HUES64 (cell line): Measurements from ENCODE around the gene AMOT.

Source experiments
- H3K27ac ChIP-seq: 2 replicates; pipeline ENCODE4 v1.7.0; 2013; ENCODE audit warnings: low read depth, low read length, inconsistent platforms
- H3K27me3 ChIP-seq: 2 replicates; pipeline ENCODE4 v1.6.1; 2013; ENCODE audit warnings: mild to moderate bottlenecking, low read length; ENCODE audit not compliant: insufficient read depth
- H3K36me3 ChIP-seq: 2 replicates; pipeline ENCODE4 v1.6.1; 2013; ENCODE audit warnings: mild to moderate bottlenecking, low read length; ENCODE audit not compliant: insufficient read depth
- H3K4me1 ChIP-seq: 2 replicates; pipeline ENCODE4 v1.6.1; 2013; ENCODE audit warnings: mild to moderate bottlenecking, low read length, moderate library complexity; ENCODE audit not compliant: insufficient read depth
- H3K4me3 ChIP-seq: 2 replicates; pipeline ENCODE4 v1.5.1; 2013; ENCODE audit warnings: mild to moderate bottlenecking, low read length, moderate library complexity
- H3K9ac ChIP-seq: 2 replicates; pipeline ENCODE4 v1.6.1; 2013; ENCODE audit warnings: mild to moderate bottlenecking, low read depth, low read length
- H3K9me3 ChIP-seq: 2 replicates; pipeline ENCODE4 v1.6.1; 2013; ENCODE audit warnings: low read depth, low read length; ENCODE audit not compliant: insufficient read depth
- WGBS: fragments of 150-250, 120-280 bp; methylation state at CpG from one replicate; pipeline ENCODE4 v1.1.7; 2013; ENCODE audit warnings: missing lambda C conversion rate; 5-methylcytosine and 5-hydroxymethylcytosine counted together

The AMOT gene

GRCh38 chrX:112768563-112768962 is 72.1 kb downstream of the AMOT start:
- H3K4me1 ChIP-seq: no peaks in the 10 kb centered on the region
- 100% methylated on average over 1 of the region's 2 CpGs for WGBS
- no peak overlapping the region for H3K4me3 ChIP-seq
- H3K27ac ChIP-seq: no peak overlapping the region
- H3K36me3 ChIP-seq: no peaks in the 10 kb centered on the region
- H3K27me3 ChIP-seq: no peaks in the 10 kb centered on the region
- no peak overlapping the region for H3K9ac ChIP-seq
- H3K9me3 ChIP-seq: no peaks in the 10 kb centered on the region

- Histone ChIP-seq H3K36me3 (no peaks in the 10 kb centered on the region), H3K27ac (no peak overlapping the region), H3K4me1 (no peaks in the 10 kb centered on the region), H3K27me3 (no peaks in the 10 kb centered on the region), H3K9ac (no peak overlapping the region), H3K9me3 (no peaks in the 10 kb centered on the region), H3K4me3 (no peak overlapping the region)
- WGBS: 100% methylated on average over 1 of the region's 2 CpGs
Observed at GRCh38 chrX:112766774-112767173, 73.9 kb downstream of the AMOT start.

GRCh38 chrX:112761242-112762207 is 79.1 kb downstream of the AMOT start:
- Histone ChIP-seq H3K36me3 (no peaks in the 10 kb centered on the region), H3K9me3 (no peaks in the 10 kb centered on the region), H3K27ac (no peak overlapping the region), H3K9ac (no peak overlapping the region), H3K4me3 (no peak overlapping the region), H3K27me3 (no peaks in the 10 kb centered on the region), H3K4me1 (no peaks in the 10 kb centered on the region)
- 89% methylated on average over 6 of the region's 7 CpGs for WGBS

GRCh38 chrX:112760697-112761096 is 79.9 kb downstream of the AMOT start:
- Histone ChIP-seq H3K4me1 (no peaks in the 10 kb centered on the region), H3K36me3 (no peaks in the 10 kb centered on the region), H3K4me3 (no peak overlapping the region), H3K27ac (no peak overlapping the region), H3K9ac (no peak overlapping the region), H3K9me3 (no peaks in the 10 kb centered on the region), H3K27me3 (no peaks in the 10 kb centered on the region)
- 67% methylated on average over 1 of the region's 2 CpGs for WGBS

GRCh38 chrX:112759966-112760365 is 80.7 kb downstream of the AMOT start:
- no peaks in the 10 kb centered on the region for H3K4me1 ChIP-seq
- H3K36me3 ChIP-seq: no peaks in the 10 kb centered on the region
- H3K27ac ChIP-seq: no peak overlapping the region
- no peaks in the 10 kb centered on the region for H3K9me3 ChIP-seq
- no peak overlapping the region for H3K9ac ChIP-seq
- H3K4me3 ChIP-seq: no peak overlapping the region
- WGBS: 100% methylated on average over 1 of the region's 2 CpGs
- no peaks in the 10 kb centered on the region for H3K27me3 ChIP-seq

GRCh38 chrX:112759512-112759911 is 81.1 kb downstream of the AMOT start:
- Histone ChIP-seq H3K27ac (no peak overlapping the region), H3K36me3 (no peaks in the 10 kb centered on the region), H3K9me3 (no peaks in the 10 kb centered on the region), H3K4me1 (no peaks in the 10 kb centered on the region), H3K9ac (no peak overlapping the region), H3K4me3 (no peak overlapping the region), H3K27me3 (no peaks in the 10 kb centered on the region)
- 86% methylated on average over 2 of the region's 3 CpGs for WGBS

- 92% methylated on average over 4 of the region's 4 CpGs for WGBS
- no peaks in the 10 kb centered on the region for H3K36me3 ChIP-seq
- no peak overlapping the region for H3K4me3 ChIP-seq
- no peaks in the 10 kb centered on the region for H3K9me3 ChIP-seq
- H3K27me3 ChIP-seq: no peaks in the 10 kb centered on the region
- no peak overlapping the region for H3K9ac ChIP-seq
- H3K27ac ChIP-seq: no peak overlapping the region
- no peaks in the 10 kb centered on the region for H3K4me1 ChIP-seq
Observed at GRCh38 chrX:112757946-112758345, 82.7 kb downstream of the AMOT start.

- Histone ChIP-seq H3K27ac (no peak overlapping the region), H3K36me3 (no peaks in the 10 kb centered on the region), H3K27me3 (no peaks in the 10 kb centered on the region), H3K4me1 (no peaks in the 10 kb centered on the region), H3K4me3 (no peak overlapping the region), H3K9ac (no peak overlapping the region), H3K9me3 (no peaks in the 10 kb centered on the region)
- WGBS: 94% methylated on average over 1 of the region's 1 CpG
Observed at GRCh38 chrX:112753116-112753515, 87.5 kb downstream of the AMOT start.

- Histone ChIP-seq H3K27me3 (no peaks in the 10 kb centered on the region), H3K27ac (no peak overlapping the region), H3K4me3 (no peak overlapping the region), H3K9me3 (no peaks in the 10 kb centered on the region), H3K36me3 (no peaks in the 10 kb centered on the region), H3K9ac (no peak overlapping the region), H3K4me1 (no peaks in the 10 kb centered on the region)
- whole genome bisulfite sequencing: 91% methylated on average over 2 of the region's 2 CpGs
Observed at GRCh38 chrX:112751076-112751475, 89.6 kb downstream of the AMOT start.

- Histone ChIP-seq H3K9ac (no peak overlapping the region), H3K4me3 (no peak overlapping the region), H3K27me3 (no peaks in the 10 kb centered on the region), H3K9me3 (no peaks in the 10 kb centered on the region), H3K36me3 (no peaks in the 10 kb centered on the region), H3K27ac (no peak overlapping the region), H3K4me1 (no peaks in the 10 kb centered on the region)
- WGBS: 95% methylated on average over 4 of the region's 4 CpGs
Observed at GRCh38 chrX:112746812-112747595, 93.6 kb downstream of the AMOT start.

- no peaks in the 10 kb centered on the region for H3K9me3 ChIP-seq
- no peaks in the 10 kb centered on the region for H3K36me3 ChIP-seq
- H3K27ac ChIP-seq: no peak overlapping the region
- 88% methylated on average over 5 of the region's 5 CpGs for WGBS
- H3K4me3 ChIP-seq: no peak overlapping the region
- peaks cover 16% of the 10 kb centered on the region; the same call in 1 of the 2 replicates for H3K4me1 ChIP-seq
- H3K27me3 ChIP-seq: no peaks in the 10 kb centered on the region
- H3K9ac ChIP-seq: no peak overlapping the region
Observed at GRCh38 chrX:112738347-112739033, 102.1 kb downstream of the AMOT start.
